HG03432 (cell line): ENCODE measurements around the gene SYT8.

Source experiments
- ATAC-seq: cut with Tn5 transposase; IDR thresholded peaks from one replicate; pipeline ENCODE4 v1.9.1; 2021; ENCODE audit warnings: mild to moderate bottlenecking, moderate library complexity; ENCODE audit not compliant: unreplicated experiment

The SYT8 gene

GRCh38 chr11:1831338-1832210 lies 3.2 kb upstream of the SYT8 start:
- no peak for ATAC-seq

GRCh38 chr11:1832211-1832919 lies 2.4 kb upstream of the SYT8 start:
- no peak for ATAC-seq

GRCh38 chr11:1832920-1833295 lies 1.9 kb upstream of the SYT8 start:
- ATAC-seq, result no peak

- ATAC-seq, result no peak
Observed at GRCh38 chr11:1834062-1834610, 654 bp upstream of the SYT8 start.

- ATAC-seq, result no peak
Observed at GRCh38 chr11:1835671-1836010, 851 bp downstream of the SYT8 start.

GRCh38 chr11:1836011-1836945 lies 1.5 kb downstream of the SYT8 start:
- no peak for ATAC-seq

GRCh38 chr11:1837171-1838076 lies 2.6 kb downstream of the SYT8 start:
- peak; percentile 59 for ATAC-seq

GRCh38 chr11:1838077-1838425 lies 3.3 kb downstream of the SYT8 start:
- peak; percentile 2 for ATAC-seq

GRCh38 chr11:1838426-1839144 lies 3.8 kb downstream of the SYT8 start, which contains the start of gene TNNI2:
TSS of gene TNNI2 (plus strand) at chr11:1838981. CDS start at chr11:1839697, 716 bp downstream.
- no peak for ATAC-seq

- no peak for ATAC-seq
Observed at GRCh38 chr11:1839204-1839923, 4.6 kb downstream of the SYT8 start.

- no peak for ATAC-seq
Observed at GRCh38 chr11:1839924-1840779, 5.4 kb downstream of the SYT8 start.

- no peak for ATAC-seq
Observed at GRCh38 chr11:1840780-1841480, 6.1 kb downstream of the SYT8 start.

- ATAC-seq, result no peak
Observed at GRCh38 chr11:1841511-1842148, 6.8 kb downstream of the SYT8 start.

GRCh38 chr11:1842149-1843097 lies 7.6 kb downstream of the SYT8 start:
- no peak for ATAC-seq

- no peak for ATAC-seq
Observed at GRCh38 chr11:1843098-1843473, 8.3 kb downstream of the SYT8 start.

GRCh38 chr11:1843796-1844195 lies 9.0 kb downstream of the SYT8 start:
- no peak for ATAC-seq
